ENCODE results near the gene CCDC184.

Gene CCDC184

GRCh38 chr12:48179466-48179865 lies 4.0 kb upstream of the CCDC184 start:
- no peak for DNase-seq (ENCODE audit: low spot score)

GRCh38 chr12:48180424-48180823 lies 3.0 kb upstream of the CCDC184 start:
- no peak for DNase-seq (ENCODE audit: low spot score)

- no peak for DNase-seq (ENCODE audit: low spot score)
These were observed 2.5 kb upstream of the CCDC184 start for GRCh38 chr12:48180857-48181495.

- DNase-seq (ENCODE audit: low spot score), result no peak
These were observed 813 bp upstream of the CCDC184 start for GRCh38 chr12:48182631-48183030.

- DNase-seq (ENCODE audit: low spot score), result no peak
These were observed 568 bp downstream of the CCDC184 start for GRCh38 chr12:48183876-48184548.

GRCh38 chr12:48184549-48184922 lies 1.1 kb downstream of the CCDC184 start:
- no peak for DNase-seq (ENCODE audit: low spot score)

GRCh38 chr12:48185181-48185919 lies 1.9 kb downstream of the CCDC184 start:
- no peak for DNase-seq (ENCODE audit: low spot score)

GRCh38 chr12:48187916-48188695 lies 4.7 kb downstream of the CCDC184 start:
- no peak for DNase-seq (ENCODE audit: low spot score)

- peak; percentile 68 for DNase-seq (ENCODE audit: low spot score)
These were observed 6.1 kb downstream of the CCDC184 start for GRCh38 chr12:48189331-48190125.

- no peak for DNase-seq (ENCODE audit: low spot score)
These were observed 7.7 kb downstream of the CCDC184 start for GRCh38 chr12:48191096-48191495.

- DNase-seq (ENCODE audit: low spot score), result no peak
These were observed 9.4 kb downstream of the CCDC184 start for GRCh38 chr12:48192861-48193260.

GRCh38 chr12:48193623-48194022 lies 10.2 kb downstream of the CCDC184 start:
- no peak for DNase-seq (ENCODE audit: low spot score)

GRCh38 chr12:48194799-48195201 lies 11.4 kb downstream of the CCDC184 start:
- no peak for DNase-seq (ENCODE audit: low spot score)

- no peak for DNase-seq (ENCODE audit: low spot score)
These were observed 14.1 kb downstream of the CCDC184 start for GRCh38 chr12:48197549-48197970.

GRCh38 chr12:48197971-48198671 lies 14.7 kb downstream of the CCDC184 start:
- DNase-seq (ENCODE audit: low spot score), result no peak

GRCh38 chr12:48198672-48198971 lies 15.2 kb downstream of the CCDC184 start:
- no peak for DNase-seq (ENCODE audit: low spot score)

- DNase-seq (ENCODE audit: low spot score), result no peak
These were observed 15.5 kb downstream of the CCDC184 start for GRCh38 chr12:48198985-48199384.

- no peak for DNase-seq (ENCODE audit: low spot score)
These were observed 16.4 kb downstream of the CCDC184 start for GRCh38 chr12:48199774-48200221.

- DNase-seq (ENCODE audit: low spot score), result no peak
These were observed 17.6 kb downstream of the CCDC184 start for GRCh38 chr12:48201091-48201490.

GRCh38 chr12:48201516-48201915 lies 18.1 kb downstream of the CCDC184 start:
- no peak for DNase-seq (ENCODE audit: low spot score)

- no peak for DNase-seq (ENCODE audit: low spot score)
These were observed 19.3 kb downstream of the CCDC184 start for GRCh38 chr12:48202766-48203165.

Data from RKO (cell line).